Pancreas (tissue), 10 donors: ENCODE data around the gene CELF2. TPM values are rescaled to one million over a fixed set of nuclear protein-coding genes. Genes with fewer than 3 reads are reported as not detected.

ENCODE experiments used
- ATAC-seq, 4 donors: fragments of 200-7000 bp; cut with Tn5 transposase; one replicate each; pipeline versions ENCODE4 v1.8.0 to v1.9.1; 2020; ENCODE audit warnings: mild to moderate bottlenecking in 4 of 4, moderate library complexity in 4 of 4
- DNase-seq, 6 donors: peaks; one replicate each; pipeline ENCODE4 v3.0.0-alpha.2; 2020
- FAIRE-seq: peaks from 2 replicates; lab custom pipeline; 2012; peaks lifted over from hg19 to GRCh38; lab: Jason Lieb, UNC
- H3K27ac ChIP-seq, 4 donors: fragments of 200-600 bp; sonication (generic); 1 replicate in 3 of 4; 2 replicates in 1 of 4; pipeline versions ENCODE4 v1.5.0 to v1.8.0; 2020
- H3K27me3 ChIP-seq, 4 donors: fragments of 200-600 bp; one replicate each; pipeline ENCODE4 v1.8.0; 2021
- H3K36me3 ChIP-seq, 3 donors: fragments of 200-600 bp; sonication (generic) in 1 of 3; one replicate each; pipeline versions ENCODE4 v1.5.0 to v1.8.0; 2020 to 2021
- H3K4me1 ChIP-seq, 3 donors: fragments of 200-600 bp; one replicate each; pipeline ENCODE4 v1.8.0; 2021
- H3K4me3 ChIP-seq, 4 donors: fragments of 200-600 bp; sonication (generic) in 2 of 4; one replicate each; pipeline versions ENCODE4 v1.5.0 to v1.8.0; 2020 to 2021
- H3K9me3 ChIP-seq, 4 donors: fragments of 200-600 bp; one replicate each; pipeline ENCODE4 v1.8.0; 2021
- CTCF ChIP-seq, 4 donors: fragments of 200-600 bp; sonication (generic) in 3 of 4; IDR thresholded peaks; one replicate each; pipeline versions ENCODE4 v1.5.0 to v1.8.0; 2021; ENCODE audit warnings: antibody characterized with exemption in 4 of 4
- WGBS, 2 donors: extraction: QIAGEN DNeasy Blood & Tissue Kit; methylation state at CpG; one replicate each; pipeline ENCODE4 v1.1.7; 2013; 5-methylcytosine and 5-hydroxymethylcytosine counted together
- intact Hi-C, 3 donors: fragments of 100-400 bp; cut with DNase I; formaldehyde crosslinking; loops; one replicate each; pipeline versions ENCODE4 v1.11.1 to v1.14.2; 2022
- polyA plus RNA-seq, 2 donors: library from polyadenylated mRNA; stranded (reverse); fragments of 200-250 nt; gene quantifications; one replicate each; pipeline ENCODE4 v1.2.3, GENCODE V29; 2013
- total RNA-seq, 6 donors: library from RNA; stranded (reverse); fragmentation: NEBNext Ultra II Directional in 4 of 6; extraction: Animal tissue kit (Norgen Biotek cat#: 25700) in 4 of 6; gene quantifications; one replicate each; pipeline versions ENCODE4 v1.2.1 to v1.2.4, GENCODE V29; 2021 to 2023
- donor health status: healthy with polysubstance abuse.
- donor health status: DM: no; HTN: no; CAD: no; lungs with moderate emphysema.
- donor health status: DM: no; HTN: no; CAD: no.
- donor health status: control.
- donor health status: control.
- donor health status: Bipolar disorder and iron deficiency.
- donor health status: DM: yes; HTN: yes; CAD: no.
- donor health status: DM: no; HTN: no; CAD: no.
- donor health status: DM: no; HTN: no; CAD: no.
- donor health status: DM: yes; HTN: yes; CAD: no.

Gene CELF2
- total and polyA plus RNA-seq, 8 donors, result 1.2 to 11.7 (median 2.2) TPM

GRCh38 chr10:11138314-11139033, 120.8 kb downstream of the CELF2 start:
- intact Hi-C loops, result no loop called here
- Histone ChIP-seq H3K4me1 (peaks cover 0 to 4% (median 0%) of the 10 kb centered on the region in 3 donors), H3K36me3 (no peaks in the 10 kb centered on the region), H3K27ac (no peak overlapping the region), H3K9me3 (no peaks in the 10 kb centered on the region), H3K27me3 (no peaks in the 10 kb centered on the region), H3K4me3 (no peak overlapping the region)
- DNase-seq, result no peak
- no peak for ATAC-seq
- WGBS, 2 donors, result 45 to 53% methylated on average over 9 of the region's 9 CpGs
- no peak for FAIRE-seq
- TF ChIP-seq CTCF (IDR thresholded peaks at IDR 0.05), result no peak

- no peak for ATAC-seq
- 86 to 89% methylated on average over 6 of the region's 6 CpGs for WGBS, 2 donors
Measured at GRCh38 chr10:11140963-11141362, 123.3 kb downstream of the CELF2 start.

GRCh38 chr10:11141571-11142091, 124.0 kb downstream of the CELF2 start:
- Histone ChIP-seq H3K27ac (no peak overlapping the region), H3K4me3 (no peak overlapping the region), H3K27me3 (no peaks in the 10 kb centered on the region), H3K36me3 (no peaks in the 10 kb centered on the region), H3K9me3 (no peaks in the 10 kb centered on the region), H3K4me1 (peaks cover 0 to 4% (median 0%) of the 10 kb centered on the region in 3 donors)
- 11 to 16% methylated on average over 3 of the region's 3 CpGs for WGBS, 2 donors
- intact Hi-C loops, result no loop called here
- DNase-seq (peak in 4 of 6 donors; percentile 36 to 74 (median 60)), ATAC-seq (peak; percentile 81 to 94 (median 88)), FAIRE-seq (peak; percentile 5)
- TF ChIP-seq CTCF (IDR thresholded peaks at IDR 0.05), result no peak

More at GRCh38 chr10:11140963-11141362, 123.3 kb downstream of the CELF2 start:
- TF ChIP-seq CTCF (IDR thresholded peaks at IDR 0.05), result no peak
- intact Hi-C loops, result no loop called here
- peaks cover 0 to 4% (median 0%) of the 10 kb centered on the region in 3 donors for H3K4me1 ChIP-seq
- H3K9me3 ChIP-seq, result no peaks in the 10 kb centered on the region
- DNase-seq (no peak), FAIRE-seq (no peak)
- no peak overlapping the region for H3K4me3 ChIP-seq
- H3K27me3 ChIP-seq, result no peaks in the 10 kb centered on the region
- H3K36me3 ChIP-seq, result no peaks in the 10 kb centered on the region
- H3K27ac ChIP-seq, result no peak overlapping the region

- no peak for DNase-seq
- no peak overlapping the region for H3K27ac ChIP-seq
- no peak for FAIRE-seq
- 67 to 69% methylated on average over 8 of the region's 8 CpGs for WGBS, 2 donors
- no peaks in the 10 kb centered on the region for H3K27me3 ChIP-seq
- H3K4me3 ChIP-seq, result no peak overlapping the region
- no peaks in the 10 kb centered on the region for H3K9me3 ChIP-seq
- no peak for TF ChIP-seq CTCF (IDR thresholded peaks at IDR 0.05)
- no peak for ATAC-seq
- intact Hi-C loops, result no loop called here
- H3K36me3 ChIP-seq, result no peaks in the 10 kb centered on the region
- H3K4me1 ChIP-seq, result peaks cover 0 to 4% (median 0%) of the 10 kb centered on the region in 3 donors
Measured at GRCh38 chr10:11142777-11143176, 125.1 kb downstream of the CELF2 start.

- WGBS, 2 donors, result 77 to 93% methylated on average over 5 of the region's 5 CpGs
- TF ChIP-seq CTCF (IDR thresholded peaks at IDR 0.05), result no peak
- ATAC-seq (no peak), FAIRE-seq (no peak), DNase-seq (no peak)
- peaks cover 0 to 4% (median 0%) of the 10 kb centered on the region in 3 donors for H3K4me1 ChIP-seq
- intact Hi-C loops, result no loop called here
- H3K4me3 ChIP-seq, result no peak overlapping the region
- no peak overlapping the region for H3K27ac ChIP-seq
- no peaks in the 10 kb centered on the region for H3K9me3 ChIP-seq
- H3K36me3 ChIP-seq, result no peaks in the 10 kb centered on the region
- no peaks in the 10 kb centered on the region for H3K27me3 ChIP-seq
Measured at GRCh38 chr10:11143242-11143641, 125.6 kb downstream of the CELF2 start.
